GM21367 (cell line): ENCODE measurements around the gene KIF5C.

ENCODE experiments used
- ATAC-seq: cut with Tn5 transposase; IDR thresholded peaks from one replicate; pipeline ENCODE4 v1.9.1; 2021; ENCODE audit not compliant: unreplicated experiment

KIF5C gene

DNA sequence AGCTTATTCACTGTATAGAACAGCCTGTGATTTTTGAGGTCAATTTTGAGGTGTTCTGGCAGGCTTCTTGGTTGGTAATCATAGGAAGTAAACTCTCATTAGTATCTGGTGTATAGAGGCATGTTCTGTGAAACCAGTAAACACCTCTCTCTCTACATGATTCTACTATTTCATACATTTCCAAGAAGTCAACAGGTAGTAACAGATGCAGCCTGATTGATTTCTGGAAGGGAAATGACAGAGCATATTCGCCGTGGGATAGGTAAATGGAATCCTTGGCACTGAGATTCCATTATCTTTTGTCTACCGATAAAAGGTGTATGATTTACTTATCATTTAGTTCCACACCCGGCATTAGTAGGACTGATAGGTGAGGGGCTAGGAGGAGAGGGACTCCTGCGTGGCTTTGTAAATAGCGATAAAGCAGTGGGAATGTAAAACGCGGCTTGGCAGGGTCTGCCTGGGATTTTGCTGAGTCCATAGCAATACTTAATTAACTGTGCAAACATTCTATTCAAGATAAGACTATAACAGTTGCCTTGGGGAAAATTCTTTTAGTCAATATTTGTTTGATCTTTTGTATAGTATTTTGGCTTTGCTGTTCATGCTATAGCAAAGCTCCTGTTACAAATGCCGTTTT lies 195.8 kb downstream of the KIF5C start:
- no peak for ATAC-seq

DNA sequence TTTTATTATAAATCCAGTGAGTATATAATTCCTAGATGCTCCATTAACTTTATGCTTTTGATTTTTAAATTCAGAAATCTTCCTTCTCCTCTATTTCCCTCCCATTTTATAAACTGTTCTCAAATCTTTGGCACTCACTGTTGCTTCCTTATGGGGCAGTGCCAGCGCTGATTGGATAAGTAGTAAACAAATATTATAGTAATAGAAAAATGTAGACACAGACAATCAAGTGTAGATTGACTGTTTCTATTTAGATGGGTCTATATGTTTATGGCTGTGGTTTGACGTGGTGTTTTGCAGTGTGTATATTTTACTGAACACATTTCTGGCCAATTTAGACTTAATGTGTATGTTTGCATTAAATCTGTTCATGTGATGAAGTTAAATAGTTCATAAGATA lies 200.1 kb downstream of the KIF5C start:
- ATAC-seq = no peak

DNA sequence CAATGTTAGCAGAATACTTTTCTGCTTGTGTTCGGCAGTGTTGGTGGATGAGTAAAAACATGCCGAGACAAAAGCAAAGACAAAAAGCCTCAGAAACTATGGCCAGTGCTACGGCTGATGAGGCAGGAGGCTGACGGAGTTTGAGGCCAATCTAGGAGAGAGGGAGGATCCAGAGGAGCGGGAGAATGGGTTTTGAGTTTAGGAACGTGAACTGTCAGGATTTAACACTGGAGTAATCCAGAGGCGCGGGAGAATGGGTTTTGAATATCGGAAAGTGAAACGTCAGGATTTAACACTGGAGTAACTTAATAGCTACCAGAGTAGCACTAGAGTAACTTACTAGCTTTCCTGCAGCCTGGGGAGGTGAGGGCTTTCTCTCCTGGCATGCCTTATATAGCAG lies 200.8 kb downstream of the KIF5C start:
- ATAC-seq = no peak
